Esophagus squamous epithelium (tissue), 4 donors: ENCODE measurements around the gene LY86.

Experiments
- POLR2A ChIP-seq, 4 donors: fragments of 450-650 bp; IDR thresholded peaks; one replicate each; pipeline ENCODE4 v1.6.1; 2017; ENCODE audit warnings: antibody characterized with exemption in 4 of 4, mild to moderate bottlenecking in 4 of 4, moderate library complexity in 3 of 4
- TF ChIP-seq, protein P1 (sequence below), 6 experiments: fragments of 450-650 bp in 4 of 6; fragments of 200-600 bp in 2 of 6; sonication (generic) in 2 of 6; IDR thresholded peaks; one replicate each; pipeline ENCODE4 v1.5.1; 2016 to 2019; ENCODE audit warnings: antibody characterized with exemption in 6 of 6, mild to moderate bottlenecking in 4 of 6, moderate library complexity in 4 of 6

GRCh38 chr6:6690144-6690483, 101.6 kb downstream of the LY86 start:
- TF ChIP-seq POLR2A (IDR thresholded peaks at IDR 0.05) = no peak
- TF ChIP-seq, protein P1, sequence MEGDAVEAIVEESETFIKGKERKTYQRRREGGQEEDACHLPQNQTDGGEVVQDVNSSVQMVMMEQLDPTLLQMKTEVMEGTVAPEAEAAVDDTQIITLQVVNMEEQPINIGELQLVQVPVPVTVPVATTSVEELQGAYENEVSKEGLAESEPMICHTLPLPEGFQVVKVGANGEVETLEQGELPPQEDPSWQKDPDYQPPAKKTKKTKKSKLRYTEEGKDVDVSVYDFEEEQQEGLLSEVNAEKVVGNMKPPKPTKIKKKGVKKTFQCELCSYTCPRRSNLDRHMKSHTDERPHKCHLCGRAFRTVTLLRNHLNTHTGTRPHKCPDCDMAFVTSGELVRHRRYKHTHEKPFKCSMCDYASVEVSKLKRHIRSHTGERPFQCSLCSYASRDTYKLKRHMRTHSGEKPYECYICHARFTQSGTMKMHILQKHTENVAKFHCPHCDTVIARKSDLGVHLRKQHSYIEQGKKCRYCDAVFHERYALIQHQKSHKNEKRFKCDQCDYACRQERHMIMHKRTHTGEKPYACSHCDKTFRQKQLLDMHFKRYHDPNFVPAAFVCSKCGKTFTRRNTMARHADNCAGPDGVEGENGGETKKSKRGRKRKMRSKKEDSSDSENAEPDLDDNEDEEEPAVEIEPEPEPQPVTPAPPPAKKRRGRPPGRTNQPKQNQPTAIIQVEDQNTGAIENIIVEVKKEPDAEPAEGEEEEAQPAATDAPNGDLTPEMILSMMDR (IDR thresholded peaks at IDR 0.05) = no peak
